GM12891 (cell line): Measurements from ENCODE around the gene IGF1R.

Experiments
- DNase-seq: peaks from one replicate; pipeline ENCODE4 v3.0.0; 2011; ENCODE audit warnings: low spot score; ENCODE audit not compliant: insufficient read length
- FAIRE-seq: peaks from 2 replicates; lab custom pipeline; 2011; peaks lifted over from hg19 to GRCh38; lab: Jason Lieb, UNC
- PAX5 ChIP-seq: IDR thresholded peaks from 2 replicates; pipeline ENCODE4 v1.6.1; 2011; ENCODE audit warnings: low read length, moderate library complexity, mild to moderate bottlenecking; ENCODE audit not compliant: insufficient read depth, severe bottlenecking
- POLR2A ChIP-seq: IDR thresholded peaks from 2 replicates; pipeline ENCODE4 v1.6.1; 2011; ENCODE audit warnings: low read depth, low read length, control low read depth
- POLR2AphosphoS5 ChIP-seq: IDR thresholded peaks from 2 replicates; pipeline ENCODE4 v1.6.1; 2011; ENCODE audit warnings: low read depth, low read length, control low read depth
- POU2F2 ChIP-seq: IDR thresholded peaks from 2 replicates; pipeline ENCODE4 v1.6.1; 2011; ENCODE audit warnings: low read depth, mild to moderate bottlenecking, control low read depth, low read length, moderate library complexity
- SPI1 ChIP-seq: IDR thresholded peaks from 2 replicates; pipeline ENCODE4 v1.6.1; 2011; ENCODE audit warnings: low read depth, low read length, control low read depth
- TAF1 ChIP-seq: IDR thresholded peaks from 2 replicates; pipeline ENCODE4 v1.6.1; 2011; ENCODE audit warnings: low read depth, low read length, control low read depth

Gene IGF1R

DNA sequence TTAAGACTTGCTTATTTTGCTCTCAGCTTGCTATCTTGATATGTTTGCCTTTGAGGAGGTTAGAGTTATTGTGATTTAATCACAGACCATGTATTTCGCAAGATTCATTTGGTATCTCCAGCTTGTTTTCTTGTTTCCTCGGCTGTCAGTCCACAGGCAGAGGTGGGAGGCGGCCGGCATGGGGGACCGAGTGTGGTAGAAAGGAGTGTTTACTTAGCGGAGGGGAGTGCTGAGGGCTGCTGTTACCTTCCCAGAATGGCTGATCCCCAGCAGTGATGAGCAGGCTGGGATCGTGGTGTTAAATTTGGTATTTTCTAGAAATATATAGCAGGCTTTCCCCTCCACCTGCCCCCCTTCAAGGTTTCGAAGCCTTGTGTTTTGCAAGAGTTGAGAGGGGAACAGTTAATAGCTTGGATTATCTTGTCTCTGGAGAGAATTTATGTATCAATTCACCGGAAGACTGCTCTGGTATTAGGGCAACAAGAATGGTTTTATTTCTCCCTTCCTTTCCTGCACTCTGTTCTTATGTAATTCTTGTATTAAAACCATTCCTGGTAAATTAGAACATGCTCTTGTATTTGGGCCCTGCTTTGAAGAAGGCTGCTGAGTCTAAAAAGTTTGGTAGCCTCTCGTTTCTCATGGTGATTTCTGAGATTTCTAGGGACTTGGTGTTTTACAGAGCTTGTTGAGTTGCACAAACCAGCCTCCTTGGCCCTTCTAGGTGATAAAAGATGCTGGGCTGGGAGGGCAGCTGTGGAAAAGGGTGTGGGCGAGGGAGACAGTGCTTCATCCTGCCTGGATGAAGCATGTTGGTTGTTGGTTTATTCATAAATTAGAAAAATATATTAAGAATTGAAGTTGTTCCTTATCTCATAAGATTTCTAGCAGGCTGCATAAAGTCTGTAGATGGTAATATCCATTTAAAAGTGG, 151.4 kb downstream of the IGF1R start:
- FAIRE-seq: no peak
- TF ChIP-seq POLR2A (no peak), TAF1 (no peak), POLR2AphosphoS5 (no peak), PAX5 (no peak), SPI1 (no peak), POU2F2 (no peak)
- DNase-seq: no peak

DNA sequence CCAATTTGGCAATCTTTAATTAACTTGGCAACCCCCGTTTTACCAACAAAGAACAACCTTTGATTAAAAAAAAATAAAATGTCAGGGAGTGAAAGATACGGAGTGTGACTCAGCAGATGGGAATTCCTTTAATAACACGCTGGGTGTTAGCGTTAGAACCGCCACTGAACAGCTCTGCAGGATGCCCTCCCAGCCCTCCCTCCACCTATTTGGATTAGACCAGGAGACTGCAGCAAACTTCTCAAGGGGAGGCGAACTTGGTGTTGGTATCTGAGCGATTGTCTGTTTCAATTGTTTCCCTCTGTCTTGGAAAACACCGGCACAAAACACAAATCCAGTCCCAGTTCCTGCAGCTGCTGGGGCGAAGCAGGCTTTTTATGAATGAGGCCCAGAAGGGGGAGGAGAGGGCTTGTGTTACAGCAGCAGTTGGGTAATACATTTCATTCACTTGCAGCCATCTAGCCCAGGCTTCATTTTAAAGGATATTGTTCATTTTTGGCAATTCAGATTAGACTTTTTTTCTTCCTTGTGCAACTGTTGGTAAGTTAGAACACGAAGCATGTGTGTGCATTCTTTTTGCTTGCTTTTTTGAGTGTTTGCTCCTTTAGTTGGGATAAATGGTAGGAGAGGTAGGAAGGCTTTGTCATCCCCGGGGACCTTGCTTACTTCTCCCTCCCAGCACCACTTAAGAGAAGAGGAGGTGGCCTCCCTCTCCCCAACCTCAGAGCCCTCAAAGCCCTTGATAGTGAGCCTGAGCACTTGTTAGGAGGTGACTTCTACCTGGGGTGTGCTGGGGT, 152.3 kb downstream of the IGF1R start:
- DNase-seq (no peak), FAIRE-seq (no peak)
- TF ChIP-seq SPI1: no peak
- no peak for TF ChIP-seq TAF1

DNA sequence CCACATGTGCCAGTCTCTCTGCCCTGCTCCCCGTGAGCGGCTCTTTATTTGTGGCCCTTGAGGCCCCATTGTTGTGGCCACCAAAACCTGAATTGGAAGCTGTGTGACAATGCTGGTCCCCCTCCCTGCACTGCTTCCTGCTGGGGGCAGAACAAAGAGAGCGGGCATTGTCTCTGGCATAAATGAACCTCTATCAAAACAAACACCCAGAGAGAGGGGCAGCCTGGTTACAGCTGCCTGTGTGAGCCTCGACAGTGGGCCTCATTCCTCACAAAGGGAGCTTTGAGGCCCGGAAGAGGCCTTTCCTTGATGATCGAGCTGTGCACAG, 152.9 kb downstream of the IGF1R start:
- TF ChIP-seq TAF1: no peak
- no peak for TF ChIP-seq POLR2AphosphoS5
- TF ChIP-seq POU2F2: no peak
- TF ChIP-seq SPI1: no peak
- TF ChIP-seq POLR2A: no peak
- TF ChIP-seq PAX5: no peak
- no peak for DNase-seq
- FAIRE-seq: no peak

DNA sequence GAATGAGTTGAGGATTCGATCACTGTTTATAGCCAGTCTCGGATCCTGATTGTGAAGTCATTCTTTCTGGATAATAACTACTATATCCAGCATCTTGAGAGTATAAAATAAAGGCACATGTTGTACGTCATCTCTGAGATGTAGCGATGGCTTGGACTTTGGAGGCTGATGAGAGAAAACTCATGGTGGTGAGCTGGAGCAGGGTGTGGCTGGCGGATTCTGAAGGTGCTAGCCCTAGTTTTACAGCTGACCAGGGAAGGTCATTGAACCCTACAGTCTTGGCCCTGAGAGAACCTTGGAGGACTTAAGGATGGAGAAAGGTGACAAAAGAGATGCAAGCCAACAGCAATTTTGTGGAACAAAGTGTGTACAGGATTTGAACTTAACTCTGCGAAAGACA, 153.8 kb downstream of the IGF1R start:
- TF ChIP-seq SPI1 (no peak), POLR2A (no peak), PAX5 (no peak), TAF1 (no peak), POLR2AphosphoS5 (no peak), POU2F2 (no peak)
- FAIRE-seq: no peak
- no peak for DNase-seq

DNA sequence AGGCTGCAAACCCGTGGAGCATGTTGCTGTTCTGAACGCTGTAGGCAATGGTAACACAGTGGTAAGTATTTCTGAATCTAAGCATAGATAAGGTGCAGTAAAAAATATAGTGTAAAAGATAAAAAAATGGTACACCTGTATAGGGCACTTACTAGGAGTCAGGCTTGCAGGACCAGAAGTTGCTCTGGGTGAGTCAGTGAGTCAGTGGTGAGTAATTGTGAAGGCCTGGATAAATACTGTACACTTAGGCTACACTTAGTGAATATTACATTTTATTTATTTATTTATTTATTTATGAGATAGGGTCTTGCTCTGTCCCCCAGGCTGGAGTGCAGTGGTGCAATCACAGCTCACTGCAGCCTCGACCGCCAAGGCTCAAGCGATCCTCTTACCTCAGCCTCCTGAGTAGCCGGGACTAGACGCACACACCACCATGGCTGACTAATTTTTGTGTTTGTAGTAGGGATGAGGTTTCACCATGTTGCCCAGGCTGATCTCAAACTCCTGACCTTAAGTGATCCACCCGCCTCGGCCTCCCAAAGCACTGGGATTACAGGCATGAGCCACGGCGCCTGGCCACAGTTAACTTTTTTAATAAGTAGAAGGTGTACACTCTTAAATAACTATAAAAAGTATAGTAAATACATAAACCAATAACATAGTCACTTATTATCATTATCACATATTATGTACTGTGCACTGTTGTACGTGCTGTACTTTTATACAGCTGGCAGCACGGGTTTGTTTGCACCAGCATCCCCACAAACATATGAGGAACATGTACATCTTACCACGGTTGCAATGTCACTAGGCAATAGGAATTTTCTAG, 155.1 kb downstream of the IGF1R start:
- DNase-seq (no peak), FAIRE-seq (no peak)
- TF ChIP-seq PAX5 (no peak), POU2F2 (no peak), TAF1 (no peak), POLR2A (no peak), SPI1 (no peak), POLR2AphosphoS5 (no peak)

DNA sequence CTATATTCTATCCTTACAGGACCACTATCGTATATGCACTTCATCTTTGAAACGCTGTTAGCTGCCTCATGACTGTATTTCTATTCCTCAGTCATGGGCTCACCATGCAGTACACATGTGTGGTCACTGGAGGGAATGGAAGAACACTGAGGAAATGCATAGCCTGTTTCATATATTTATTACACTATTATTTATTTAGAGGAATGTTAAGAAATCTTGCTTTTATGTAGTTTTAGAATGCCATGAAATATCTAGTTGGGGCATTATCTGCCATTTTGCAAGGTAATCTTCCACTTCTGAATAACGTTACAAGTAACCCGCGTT, 155.7 kb downstream of the IGF1R start:
- DNase-seq: no peak
- no peak for TF ChIP-seq PAX5
- TF ChIP-seq POLR2AphosphoS5: no peak
- no peak for TF ChIP-seq SPI1
- FAIRE-seq: no peak

DNA sequence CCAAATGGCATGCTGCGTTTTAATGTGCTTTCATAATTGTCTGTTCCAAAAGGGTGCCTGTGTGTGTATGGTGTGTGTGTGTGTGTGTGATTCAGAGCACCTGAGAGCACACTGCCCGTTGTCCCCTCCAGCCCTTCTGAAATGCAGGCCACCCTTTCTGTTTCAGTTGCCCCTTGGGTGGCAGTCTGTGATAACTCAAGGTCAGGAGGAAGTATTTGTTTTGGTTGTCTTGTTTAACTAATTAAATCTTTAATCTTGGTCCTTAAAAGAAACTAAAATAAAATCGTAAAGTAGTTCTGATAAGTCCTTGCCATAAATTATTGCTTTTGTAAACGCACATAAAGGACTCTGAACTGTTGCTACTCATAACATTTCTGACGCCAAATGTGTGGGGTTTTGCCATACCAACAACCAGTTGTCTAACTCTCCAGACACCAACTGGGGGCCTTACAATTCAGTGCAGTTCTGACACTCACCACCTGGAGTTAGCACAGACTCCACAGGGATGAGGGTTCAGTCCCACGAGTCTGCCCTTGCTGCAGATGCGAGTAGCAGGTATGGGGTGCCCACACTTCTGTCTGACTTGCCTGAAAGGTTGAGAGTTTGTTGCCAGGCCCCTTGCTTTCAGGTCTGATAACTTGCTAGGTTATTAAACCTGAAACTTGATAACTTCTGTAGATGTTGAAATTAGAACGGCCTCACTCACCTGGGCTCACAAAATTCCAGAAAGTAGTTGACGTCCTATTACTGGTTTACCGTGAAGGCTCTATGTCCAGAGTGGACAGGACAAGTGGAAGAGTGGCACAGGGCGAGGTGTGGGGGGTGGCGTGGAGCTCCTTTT, 157.3 kb downstream of the IGF1R start:
- no peak for FAIRE-seq
- no peak for TF ChIP-seq PAX5
- no peak for TF ChIP-seq TAF1
- TF ChIP-seq POLR2A: no peak
- TF ChIP-seq POU2F2: no peak
- no peak for TF ChIP-seq POLR2AphosphoS5
- TF ChIP-seq SPI1: no peak
- no peak for DNase-seq

DNA sequence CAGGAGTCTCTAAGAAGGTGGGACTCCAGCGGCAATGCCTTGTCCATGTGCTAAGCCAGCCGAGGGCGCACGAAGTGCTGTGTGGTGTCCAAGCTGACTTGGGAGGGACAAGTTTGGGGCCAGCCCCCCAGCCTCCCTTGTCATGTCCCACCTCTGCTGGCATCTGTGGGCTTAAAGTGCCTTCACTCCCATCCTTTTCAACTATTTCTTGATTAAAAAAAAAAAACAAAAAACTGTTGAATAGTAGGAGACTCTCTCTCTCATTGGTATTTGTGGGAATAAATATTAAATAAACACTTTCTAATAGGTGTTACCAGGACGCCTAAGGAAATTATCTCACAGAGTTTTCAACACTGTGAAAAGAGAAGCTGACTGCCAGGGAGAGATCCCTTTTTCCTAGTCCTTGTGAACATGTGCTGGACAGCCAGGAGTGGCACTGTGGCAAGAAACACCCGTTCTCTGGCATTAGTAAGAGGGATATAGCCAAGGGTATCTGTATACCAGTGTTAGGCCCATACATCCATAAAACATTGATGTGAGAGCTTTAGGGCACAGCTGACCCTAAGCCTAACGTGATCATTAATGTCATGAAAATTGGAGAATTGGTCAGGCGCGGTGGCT, 158.0 kb downstream of the IGF1R start:
- no peak for TF ChIP-seq TAF1
- TF ChIP-seq SPI1: no peak
- TF ChIP-seq PAX5: no peak
- TF ChIP-seq POU2F2: no peak
- no peak for TF ChIP-seq POLR2A
- FAIRE-seq: no peak
- DNase-seq: no peak

DNA sequence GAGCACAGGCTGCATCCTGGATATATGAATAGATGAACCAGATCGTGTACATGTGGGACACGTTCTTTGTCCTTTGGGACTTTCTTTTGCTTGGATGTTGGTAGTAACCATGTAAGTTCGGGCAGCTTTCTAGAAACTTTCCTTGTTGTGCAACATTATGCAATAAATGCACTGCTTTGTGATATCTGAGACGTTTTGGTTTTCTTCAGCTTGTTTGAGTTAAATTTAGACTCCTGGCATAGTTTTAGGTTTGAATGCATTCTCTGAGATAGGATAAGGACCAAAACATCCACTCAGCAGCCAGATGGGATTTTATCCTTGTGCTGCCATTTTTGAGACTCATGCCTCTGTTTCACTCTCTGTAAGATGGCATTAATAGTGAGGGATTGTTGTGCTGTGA, 158.9 kb downstream of the IGF1R start:
- FAIRE-seq: no peak
- DNase-seq: no peak
- TF ChIP-seq TAF1 (no peak), SPI1 (no peak), PAX5 (no peak), POLR2A (no peak), POU2F2 (no peak), POLR2AphosphoS5 (no peak)
